MM.1S (cell line): Measurements from ENCODE around the gene LYZL6.

Source experiments
- DNase-seq: peaks from one replicate; pipeline ENCODE4 v3.0.0-alpha.2; 2015
- H2AFZ ChIP-seq: fragments of 300-600 bp; sonication (generic); 2 replicates; pipeline ENCODE4 v1.6.0; 2016; ENCODE audit warnings: antibody characterized with exemption, low read length
- H3F3A ChIP-seq: fragments of 300-600 bp; sonication (generic); 2 replicates; pipeline ENCODE4 v1.6.1; 2016; ENCODE audit warnings: mild to moderate bottlenecking, antibody characterized with exemption, low read length, moderate library complexity, mixed read lengths; ENCODE audit not compliant: insufficient read depth
- H3K27ac ChIP-seq: fragments of 300-600 bp; sonication (generic); 2 replicates; pipeline ENCODE4 v1.5.1; 2016; ENCODE audit warnings: mild to moderate bottlenecking, low read length
- H3K27me3 ChIP-seq: fragments of 300-600 bp; sonication (generic); replicated peaks from 2 replicates; pipeline ENCODE4 v1.6.0; 2016; ENCODE audit warnings: low read length; ENCODE audit not compliant: insufficient read depth
- H3K36me3 ChIP-seq: fragments of 300-600 bp; sonication (generic); replicated peaks from 2 replicates; pipeline ENCODE4 v1.6.1; 2016; ENCODE audit warnings: mild to moderate bottlenecking, low read length, mixed read lengths; ENCODE audit not compliant: insufficient read depth
- H3K4me1 ChIP-seq: fragments of 300-600 bp; sonication (generic); 2 replicates; pipeline ENCODE4 v1.6.1; 2016; ENCODE audit warnings: low read length, mixed read lengths
- H3K4me2 ChIP-seq: fragments of 300-600 bp; sonication (generic); 2 replicates; pipeline ENCODE4 v1.6.0; 2016; ENCODE audit warnings: low read depth, low read length
- H3K4me3 ChIP-seq: fragments of 300-600 bp; sonication (generic); 2 replicates; pipeline ENCODE4 v1.5.1; 2016; ENCODE audit warnings: low read length, mixed read lengths
- H3K79me2 ChIP-seq: fragments of 300-600 bp; sonication (generic); 2 replicates; pipeline ENCODE4 v1.6.1; 2016; ENCODE audit warnings: mixed run types, low read length, mixed read lengths
- H3K9ac ChIP-seq: fragments of 300-600 bp; sonication (generic); 2 replicates; pipeline ENCODE4 v1.6.1; 2016; ENCODE audit warnings: low read length, mixed read lengths
- H3K9me2 ChIP-seq: fragments of 300-600 bp; sonication (generic); replicated peaks from 2 replicates; pipeline ENCODE4 v1.6.1; 2016; ENCODE audit warnings: mild to moderate bottlenecking, low read length, mixed read lengths; ENCODE audit not compliant: insufficient read depth
- H3K9me3 ChIP-seq: fragments of 300-600 bp; sonication (generic); replicated peaks from 2 replicates; pipeline ENCODE4 v1.6.1; 2016; ENCODE audit warnings: mild to moderate bottlenecking, low read length, mixed read lengths; ENCODE audit not compliant: insufficient read depth
- H4K20me1 ChIP-seq: fragments of 300-600 bp; sonication (generic); 2 replicates; pipeline ENCODE4 v1.6.1; 2016; ENCODE audit warnings: mild to moderate bottlenecking, low read length, moderate library complexity, mixed read lengths; ENCODE audit not compliant: insufficient read depth
- CTCF ChIP-seq: fragments of 300-600 bp; sonication (generic); IDR thresholded peaks from 2 replicates; pipeline ENCODE4 v1.5.1; 2016; ENCODE audit warnings: antibody characterized with exemption, low read length, mixed read lengths
- EZH2 ChIP-seq: fragments of 300-600 bp; sonication (generic); optimal IDR thresholded peaks from 2 replicates; pipeline ENCODE3; 2017; ENCODE audit warnings: low read depth, mild to moderate bottlenecking, antibody characterized with exemption, low read length, mixed read lengths
- EZH2phosphoT487 ChIP-seq: fragments of 300-600 bp; sonication (generic); IDR thresholded peaks from 2 replicates; pipeline ENCODE4 v1.6.1; 2018; ENCODE audit warnings: antibody characterized with exemption, low read length

The LYZL6 gene

DNA sequence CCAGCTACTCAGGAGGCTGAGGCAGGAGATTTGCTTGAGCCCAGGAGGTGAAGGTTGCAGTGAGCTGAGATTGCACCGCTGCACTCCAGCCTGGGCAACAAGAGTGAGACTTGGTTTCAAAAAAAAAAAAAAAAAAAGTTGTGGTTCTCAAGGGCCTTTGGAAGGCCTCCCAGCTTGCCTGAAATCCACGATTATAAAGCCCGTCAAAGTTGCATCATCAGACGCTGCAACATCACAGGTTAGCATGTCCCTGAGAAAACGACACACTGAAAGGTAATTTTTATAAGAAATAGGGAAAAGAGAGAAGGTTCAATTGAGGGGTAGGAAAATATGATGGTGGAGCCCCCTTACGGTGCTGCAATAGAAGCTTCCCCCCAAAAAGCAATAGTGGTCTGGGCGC, 4.6 kb upstream of the LYZL6 start:
- DNase-seq: no peak
- TF ChIP-seq CTCF: no peak
- TF ChIP-seq EZH2phosphoT487: no peak
- no peak for TF ChIP-seq EZH2
- H3K9ac ChIP-seq: no peak overlapping the region
- H3K79me2 ChIP-seq: no peaks in the 10 kb centered on the region
- no peak overlapping the region for H2AFZ ChIP-seq
- H3F3A ChIP-seq: no peaks in the 10 kb centered on the region
- H3K4me3 ChIP-seq: no peak overlapping the region
- H3K9me3 ChIP-seq: no peaks in the 10 kb centered on the region
- H3K4me1 ChIP-seq: no peaks in the 10 kb centered on the region
- H3K4me2 ChIP-seq: no peak overlapping the region
- no peaks in the 10 kb centered on the region for H3K27me3 ChIP-seq
- no peaks in the 10 kb centered on the region for H3K36me3 ChIP-seq
- H3K9me2 ChIP-seq: no peaks in the 10 kb centered on the region
- no peak overlapping the region for H3K27ac ChIP-seq
- H4K20me1 ChIP-seq: no peaks in the 10 kb centered on the region

DNA sequence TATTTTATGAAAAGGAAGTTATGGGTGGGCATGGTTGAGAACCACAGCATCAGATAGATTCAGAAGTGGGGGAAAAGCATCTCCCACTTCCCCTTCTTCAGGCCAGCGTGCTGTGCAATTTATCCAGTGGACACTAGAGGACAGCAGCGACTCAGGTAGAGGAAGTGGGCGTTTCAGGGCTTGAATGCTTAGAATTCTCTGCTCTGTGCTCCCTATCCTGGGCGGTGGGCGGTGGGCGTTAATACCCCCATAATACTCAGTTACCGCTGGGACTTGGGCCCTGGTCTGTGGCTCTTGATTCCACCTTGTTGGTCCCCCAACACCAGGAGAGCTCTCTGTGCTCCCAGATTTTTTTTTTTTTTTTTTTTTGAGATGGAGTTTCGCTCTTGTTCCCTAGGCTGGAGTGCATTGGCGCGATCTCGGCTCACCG, 3.7 kb upstream of the LYZL6 start:
- Histone ChIP-seq H4K20me1 (no peaks in the 10 kb centered on the region), H3K27ac (no peak overlapping the region), H2AFZ (peak overlapping the region; percentile 89), H3K27me3 (no peaks in the 10 kb centered on the region), H3K9me2 (no peaks in the 10 kb centered on the region), H3K4me3 (peak overlapping the region; percentile 62), H3K4me2 (peak overlapping the region; percentile 84), H3K36me3 (no peaks in the 10 kb centered on the region), H3K9ac (peak overlapping the region; percentile 43; the same call in 1 of the 2 replicates), H3F3A (no peaks in the 10 kb centered on the region), H3K79me2 (no peaks in the 10 kb centered on the region), H3K9me3 (no peaks in the 10 kb centered on the region), H3K4me1 (no peaks in the 10 kb centered on the region)
- DNase-seq: peak; percentile 65
- no peak for TF ChIP-seq EZH2
- TF ChIP-seq CTCF: peak; percentile 77

- no peaks in the 10 kb centered on the region for H3K79me2 ChIP-seq
- no peak overlapping the region for H3K4me3 ChIP-seq
- no peak overlapping the region for H3K9ac ChIP-seq
- H4K20me1 ChIP-seq: no peaks in the 10 kb centered on the region
- H3K4me1 ChIP-seq: no peaks in the 10 kb centered on the region
- no peaks in the 10 kb centered on the region for H3K27me3 ChIP-seq
- H3K9me2 ChIP-seq: no peaks in the 10 kb centered on the region
- H3K4me2 ChIP-seq: no peak overlapping the region
- DNase-seq: no peak
- H3K27ac ChIP-seq: no peak overlapping the region
- no peaks in the 10 kb centered on the region for H3K36me3 ChIP-seq
- no peaks in the 10 kb centered on the region for H3K9me3 ChIP-seq
- H2AFZ ChIP-seq: no peak overlapping the region
- TF ChIP-seq EZH2: no peak
- TF ChIP-seq EZH2phosphoT487: no peak
- TF ChIP-seq CTCF: no peak
- no peaks in the 10 kb centered on the region for H3F3A ChIP-seq
Measured at GRCh38 chr17:35944151-35944550, 638 bp upstream of the LYZL6 start.
